HG02588 (cell line): ENCODE results near the gene SEC22C.
"Not testable (repeated sequence)": the region's sequence is repeated elsewhere in the genome, so short reads cannot be mapped to it uniquely, and the experiment has no call there.

Experiments
- ATAC-seq: cut with Tn5 transposase; IDR thresholded peaks from one replicate; pipeline ENCODE4 v1.9.1; 2021; ENCODE audit warnings: mild to moderate bottlenecking, moderate library complexity; ENCODE audit not compliant: unreplicated experiment

The SEC22C gene

GRCh38 chr3:42582474-42583070, 805 bp upstream of the SEC22C start:
- no peak for ATAC-seq

- ATAC-seq: no peak
Observed at GRCh38 chr3:42581400-42581708, 413 bp downstream of the SEC22C start.

GRCh38 chr3:42579346-42579745, 2.4 kb downstream of the SEC22C start:
- not testable (repeated sequence) for ATAC-seq

- no peak for ATAC-seq
Observed at GRCh38 chr3:42578054-42578453, 3.7 kb downstream of the SEC22C start.

- ATAC-seq: no peak
Observed at GRCh38 chr3:42575137-42575741, 6.5 kb downstream of the SEC22C start.

GRCh38 chr3:42572278-42572677, 9.5 kb downstream of the SEC22C start:
- ATAC-seq: no peak

- no peak for ATAC-seq
Observed at GRCh38 chr3:42569593-42570142, 12.1 kb downstream of the SEC22C start.

- ATAC-seq: no peak
Observed at GRCh38 chr3:42562047-42562907, 19.5 kb downstream of the SEC22C start.

GRCh38 chr3:42557854-42558253, 23.9 kb downstream of the SEC22C start:
- no peak for ATAC-seq

- ATAC-seq: not testable (repeated sequence)
Observed at GRCh38 chr3:42556817-42557216, 24.9 kb downstream of the SEC22C start.

- peak; percentile 68 for ATAC-seq
Observed at GRCh38 chr3:42556089-42556632, 25.6 kb downstream of the SEC22C start.

- no peak for ATAC-seq
Observed at GRCh38 chr3:42552830-42553229, 28.9 kb downstream of the SEC22C start.

- ATAC-seq: no peak
Observed at GRCh38 chr3:42550250-42550649, 31.5 kb downstream of the SEC22C start.

GRCh38 chr3:42549131-42549530, 32.6 kb downstream of the SEC22C start:
- ATAC-seq: no peak

- no peak for ATAC-seq
Observed at GRCh38 chr3:42547401-42547945, 34.3 kb downstream of the SEC22C start.

GRCh38 chr3:42546691-42547213, 35.0 kb downstream of the SEC22C start:
- ATAC-seq: no peak

- no peak for ATAC-seq
Observed at GRCh38 chr3:42545284-42545900, 36.4 kb downstream of the SEC22C start.

- no peak for ATAC-seq
Observed at GRCh38 chr3:42544492-42545283, 37.1 kb downstream of the SEC22C start.

GRCh38 chr3:42541079-42541478, 40.7 kb downstream of the SEC22C start:
- no peak for ATAC-seq
